ENCODE results near the gene TWIST2.

DNA sequence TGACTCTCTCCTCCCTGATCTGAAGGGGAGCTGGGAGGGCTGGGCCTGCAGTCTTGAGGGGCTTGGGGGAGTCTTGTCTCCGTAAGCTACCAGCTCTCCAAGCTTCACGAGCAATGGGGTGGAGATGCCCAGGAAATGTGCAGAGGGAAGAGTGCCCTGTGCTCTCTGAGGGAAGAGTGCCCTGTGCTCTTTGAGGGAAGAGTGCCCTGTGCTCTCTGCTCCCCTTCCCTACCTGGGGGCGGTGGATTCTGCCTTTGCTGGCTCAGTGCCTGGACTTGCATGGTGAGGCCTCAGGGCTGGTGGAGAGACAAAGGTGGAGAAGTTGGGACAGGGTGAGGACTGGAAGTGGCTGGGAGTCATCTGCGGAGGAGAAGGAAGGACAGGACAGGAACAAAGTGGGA, 72.7 kb downstream of the TWIST2 start:
- TF ChIP-seq YY1 (IDR thresholded peaks at IDR 0.05; ENCODE audit: insufficient read depth, insufficient read length) (no peak), SUZ12 (IDR thresholded peaks at IDR 0.05; ENCODE audit: extremely low read depth, insufficient read depth, insufficient read length) (no peak)

Data from NT2/D1 (cell line).